HL-60 (cell line): Measurements from ENCODE around the gene RNF214.

Source experiments
- REST ChIP-seq: IDR thresholded peaks from 2 replicates; pipeline ENCODE4 v1.6.1; 2012; ENCODE audit warnings: low read depth; ENCODE audit not compliant: insufficient replicate concordance
- SPI1 ChIP-seq: IDR thresholded peaks from 2 replicates; pipeline ENCODE4 v1.6.1; 2012; ENCODE audit warnings: low read depth, mild to moderate bottlenecking, borderline replicate concordance
- TF ChIP-seq, protein P1 (sequence below): IDR thresholded peaks from one replicate; pipeline ENCODE4 v1.5.1; 2011; ENCODE audit warnings: low read length, control low read depth, inconsistent platforms; ENCODE audit not compliant: insufficient read depth

- TF ChIP-seq SPI1 (no peak), REST (no peak)
- TF ChIP-seq, protein P1, sequence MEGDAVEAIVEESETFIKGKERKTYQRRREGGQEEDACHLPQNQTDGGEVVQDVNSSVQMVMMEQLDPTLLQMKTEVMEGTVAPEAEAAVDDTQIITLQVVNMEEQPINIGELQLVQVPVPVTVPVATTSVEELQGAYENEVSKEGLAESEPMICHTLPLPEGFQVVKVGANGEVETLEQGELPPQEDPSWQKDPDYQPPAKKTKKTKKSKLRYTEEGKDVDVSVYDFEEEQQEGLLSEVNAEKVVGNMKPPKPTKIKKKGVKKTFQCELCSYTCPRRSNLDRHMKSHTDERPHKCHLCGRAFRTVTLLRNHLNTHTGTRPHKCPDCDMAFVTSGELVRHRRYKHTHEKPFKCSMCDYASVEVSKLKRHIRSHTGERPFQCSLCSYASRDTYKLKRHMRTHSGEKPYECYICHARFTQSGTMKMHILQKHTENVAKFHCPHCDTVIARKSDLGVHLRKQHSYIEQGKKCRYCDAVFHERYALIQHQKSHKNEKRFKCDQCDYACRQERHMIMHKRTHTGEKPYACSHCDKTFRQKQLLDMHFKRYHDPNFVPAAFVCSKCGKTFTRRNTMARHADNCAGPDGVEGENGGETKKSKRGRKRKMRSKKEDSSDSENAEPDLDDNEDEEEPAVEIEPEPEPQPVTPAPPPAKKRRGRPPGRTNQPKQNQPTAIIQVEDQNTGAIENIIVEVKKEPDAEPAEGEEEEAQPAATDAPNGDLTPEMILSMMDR: no peak
Measured at GRCh38 chr11:117328375-117329010, 96.0 kb downstream of the RNF214 start.
